Inferior parietal cortex (tissue), 1 donor: ENCODE measurements around the gene HOXD10.

Experiments
- DNase-seq: peaks from one replicate; pipeline ENCODE4 v3.0.0-alpha.2; 2016; ENCODE audit errors: extremely low spot score

HOXD10 gene

GRCh38 chr2:176122052-176122682 lies 5.6 kb downstream of the HOXD10 start:
- DNase-seq: no peak

- no peak for DNase-seq
Measured at GRCh38 chr2:176122683-176123410, 6.3 kb downstream of the HOXD10 start, which contains the start of gene HOXD9. Gene HOXD9, plus strand, starts transcription at chr2:176122719. Its CDS starts 50 bp downstream, at chr2:176122769.

- no peak for DNase-seq
Measured at GRCh38 chr2:176123411-176124109, 7.0 kb downstream of the HOXD10 start.

- no peak for DNase-seq
Measured at GRCh38 chr2:176124110-176124946, 7.8 kb downstream of the HOXD10 start.

GRCh38 chr2:176124947-176125771 lies 8.6 kb downstream of the HOXD10 start:
- DNase-seq: no peak

- DNase-seq: no peak
Measured at GRCh38 chr2:176125772-176126054, 9.1 kb downstream of the HOXD10 start.

- DNase-seq: peak; percentile 86
Measured at GRCh38 chr2:176126929-176127773, 10.6 kb downstream of the HOXD10 start.

- no peak for DNase-seq
Measured at GRCh38 chr2:176127774-176128072, 11.1 kb downstream of the HOXD10 start.

GRCh38 chr2:176128172-176128981 lies 11.8 kb downstream of the HOXD10 start:
- no peak for DNase-seq

GRCh38 chr2:176128982-176129796 lies 12.6 kb downstream of the HOXD10 start, which contains the start of gene HOXD8:
Gene HOXD8, plus strand, starts transcription at chr2:176129705. Its CDS starts 662 bp downstream, at chr2:176130367.
- no peak for DNase-seq

GRCh38 chr2:176129813-176130146 lies 13.2 kb downstream of the HOXD10 start:
- DNase-seq: no peak

- no peak for DNase-seq
Measured at GRCh38 chr2:176130147-176130956, 13.8 kb downstream of the HOXD10 start.

GRCh38 chr2:176130957-176131847 lies 14.6 kb downstream of the HOXD10 start:
- DNase-seq: no peak

- no peak for DNase-seq
Measured at GRCh38 chr2:176131848-176132158, 15.2 kb downstream of the HOXD10 start.

- no peak for DNase-seq
Measured at GRCh38 chr2:176132205-176133171, 15.9 kb downstream of the HOXD10 start.

GRCh38 chr2:176133389-176133788 lies 16.8 kb downstream of the HOXD10 start:
- no peak for DNase-seq
